NCI-H1930 (cell line): ENCODE measurements around the gene RAB36.

ENCODE experiments used
- DNase-seq, 2 experiments: peaks; one replicate each; lab custom pipeline; 2025; lab: John Stamatoyannopoulos, UW

The RAB36 gene

GRCh38 chr22:23182309-23183060 is 37.2 kb downstream of the RAB36 start:
- DNase-seq, result no peak

GRCh38 chr22:23183061-23183698 is 37.9 kb downstream of the RAB36 start:
- DNase-seq, result no peak

- no peak for DNase-seq
Measured at GRCh38 chr22:23184100-23184763, 39.0 kb downstream of the RAB36 start.

GRCh38 chr22:23184764-23185113 is 39.5 kb downstream of the RAB36 start:
- DNase-seq, result no peak

GRCh38 chr22:23187211-23187610 is 41.9 kb downstream of the RAB36 start:
- no peak for DNase-seq

- no peak for DNase-seq
Measured at GRCh38 chr22:23187871-23188700, 42.8 kb downstream of the RAB36 start.

- no peak for DNase-seq
Measured at GRCh38 chr22:23190526-23190925, 45.2 kb downstream of the RAB36 start.

- no peak for DNase-seq
Measured at GRCh38 chr22:23192133-23192532, 46.9 kb downstream of the RAB36 start.

GRCh38 chr22:23192558-23192957 is 47.3 kb downstream of the RAB36 start:
- DNase-seq, result no peak

- DNase-seq, result no peak
Measured at GRCh38 chr22:23193196-23193827, 48.0 kb downstream of the RAB36 start.

- no peak for DNase-seq
Measured at GRCh38 chr22:23193882-23194281, 48.6 kb downstream of the RAB36 start.

GRCh38 chr22:23196165-23196564 is 50.9 kb downstream of the RAB36 start:
- no peak for DNase-seq

GRCh38 chr22:23197836-23198235 is 52.6 kb downstream of the RAB36 start:
- DNase-seq, result no peak

GRCh38 chr22:23199159-23199558 is 53.9 kb downstream of the RAB36 start:
- DNase-seq, result no peak

GRCh38 chr22:23200898-23201297 is 55.6 kb downstream of the RAB36 start:
- no peak for DNase-seq

GRCh38 chr22:23202812-23203451 is 57.7 kb downstream of the RAB36 start:
- no peak for DNase-seq

GRCh38 chr22:23203452-23204124 is 58.3 kb downstream of the RAB36 start:
- DNase-seq, result no peak

GRCh38 chr22:23204125-23204488 is 58.8 kb downstream of the RAB36 start:
- DNase-seq, result no peak

GRCh38 chr22:23204541-23205157 is 59.4 kb downstream of the RAB36 start:
- DNase-seq, result no peak

- DNase-seq, result no peak
Measured at GRCh38 chr22:23205339-23206049, 60.2 kb downstream of the RAB36 start.
